GM12892 (cell line): Measurements from ENCODE around the gene C12orf57.

Experiments used
- DNase-seq: peaks from one replicate; pipeline ENCODE4 v3.0.0; 2011; ENCODE audit not compliant: insufficient read length
- FAIRE-seq: peaks from 2 replicates; lab custom pipeline; 2011; peaks lifted over from hg19 to GRCh38; lab: Jason Lieb, UNC
- POLR2A ChIP-seq: IDR thresholded peaks from 2 replicates; pipeline ENCODE4 v1.6.1; 2011; ENCODE audit warnings: low read depth, low read length, control low read depth
- POLR2AphosphoS5 ChIP-seq: IDR thresholded peaks from 2 replicates; pipeline ENCODE4 v1.6.1; 2011; ENCODE audit warnings: low read depth, low read length, control low read depth
- TAF1 ChIP-seq: IDR thresholded peaks from 2 replicates; pipeline ENCODE4 v1.6.1; 2011; ENCODE audit warnings: low read depth, mild to moderate bottlenecking, control low read depth, low read length, borderline replicate concordance

C12orf57 gene

GRCh38 chr12:6943389-6943721 is 467 bp upstream of the C12orf57 start:
- DNase-seq = peak; percentile 91
- TF ChIP-seq TAF1 (no peak), POLR2A (no peak), POLR2AphosphoS5 (no peak)
- peak; percentile 72 for FAIRE-seq

GRCh38 chr12:6944381-6945186 is 762 bp downstream of the C12orf57 start:
- DNase-seq (peak; percentile 74), FAIRE-seq (peak; percentile 92)
- TF ChIP-seq POLR2AphosphoS5 = no peak
- no peak; the same call in 1 of the 2 replicates for TF ChIP-seq POLR2A
- no peak for TF ChIP-seq TAF1

- no peak for DNase-seq
- FAIRE-seq = no peak
Observed at GRCh38 chr12:6945613-6946012, 1.8 kb downstream of the C12orf57 start.

GRCh38 chr12:6946033-6946919 is 2.5 kb downstream of the C12orf57 start:
- no peak for DNase-seq
- peak; percentile 94 for FAIRE-seq
- TF ChIP-seq POLR2A (peak; percentile 64), POLR2AphosphoS5 (no peak), TAF1 (no peak)

More at GRCh38 chr12:6945613-6946012, 1.8 kb downstream of the C12orf57 start:
- TF ChIP-seq POLR2AphosphoS5 = no peak
- TF ChIP-seq POLR2A = no peak; the same call in 1 of the 2 replicates
- no peak for TF ChIP-seq TAF1

- no peak for FAIRE-seq
- no peak for DNase-seq
- TF ChIP-seq POLR2A (no peak), TAF1 (no peak), POLR2AphosphoS5 (no peak)
Observed at GRCh38 chr12:6946920-6947374, 3.1 kb downstream of the C12orf57 start.

GRCh38 chr12:6947615-6948014 is 3.8 kb downstream of the C12orf57 start:
- peak; percentile 73 for FAIRE-seq
- no peak for DNase-seq
- TF ChIP-seq POLR2AphosphoS5 (no peak), TAF1 (no peak), POLR2A (peak; percentile 30; the same call in 1 of the 2 replicates)

- no peak for DNase-seq
- peak; percentile 88 for FAIRE-seq
- TF ChIP-seq POLR2A (no peak), TAF1 (no peak), POLR2AphosphoS5 (no peak)
Observed at GRCh38 chr12:6948873-6949594, 5.2 kb downstream of the C12orf57 start.

GRCh38 chr12:6950401-6950801 is 6.6 kb downstream of the C12orf57 start:
- FAIRE-seq (no peak), DNase-seq (no peak)
- TF ChIP-seq POLR2A (no peak), TAF1 (no peak), POLR2AphosphoS5 (no peak)

- FAIRE-seq (peak; percentile 98), DNase-seq (no peak)
- TF ChIP-seq TAF1 (peak; percentile 61; the same call in 1 of the 2 replicates), POLR2A (peak; percentile 88), POLR2AphosphoS5 (peak; percentile 84)
Observed at GRCh38 chr12:6950811-6951540, 7.2 kb downstream of the C12orf57 start, which contains the start of gene PTPN6. Gene PTPN6 (plus strand): TSS chr12:6951356. CDS start chr12:6951513, 157 bp downstream.

GRCh38 chr12:6951551-6952120 is 7.8 kb downstream of the C12orf57 start:
- FAIRE-seq (no peak), DNase-seq (no peak)
- no peak; the same call in 1 of the 2 replicates for TF ChIP-seq TAF1
- no peak; the same call in 1 of the 2 replicates for TF ChIP-seq POLR2AphosphoS5
- TF ChIP-seq POLR2A = no peak
